ENCODE data around the gene TCF7L2.

The TCF7L2 gene

GRCh38 chr10:112966194-112966855 lies 16.3 kb downstream of the TCF7L2 start:
- DNase-seq (no peak), ATAC-seq (no peak)

DNA sequence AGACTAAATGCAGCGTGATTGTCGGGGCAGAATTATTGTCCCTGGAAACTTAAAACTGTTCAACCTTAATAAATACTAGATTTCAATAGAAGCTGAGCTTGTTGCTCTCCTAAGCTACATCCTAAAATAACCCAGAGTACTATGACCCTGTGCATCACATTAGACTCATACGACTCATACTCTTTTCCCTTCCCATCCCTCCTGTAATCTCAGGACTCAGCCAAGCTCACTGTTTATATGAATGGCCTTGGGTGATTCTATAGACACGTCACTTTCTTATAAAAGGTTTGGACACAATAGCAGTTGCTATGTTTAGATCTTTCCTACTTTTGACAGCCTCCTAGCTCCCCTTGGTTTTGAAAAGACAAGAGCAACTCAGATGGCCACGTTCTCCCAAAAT lies 17.2 kb downstream of the TCF7L2 start:
- ATAC-seq (no peak), DNase-seq (no peak)

DNA sequence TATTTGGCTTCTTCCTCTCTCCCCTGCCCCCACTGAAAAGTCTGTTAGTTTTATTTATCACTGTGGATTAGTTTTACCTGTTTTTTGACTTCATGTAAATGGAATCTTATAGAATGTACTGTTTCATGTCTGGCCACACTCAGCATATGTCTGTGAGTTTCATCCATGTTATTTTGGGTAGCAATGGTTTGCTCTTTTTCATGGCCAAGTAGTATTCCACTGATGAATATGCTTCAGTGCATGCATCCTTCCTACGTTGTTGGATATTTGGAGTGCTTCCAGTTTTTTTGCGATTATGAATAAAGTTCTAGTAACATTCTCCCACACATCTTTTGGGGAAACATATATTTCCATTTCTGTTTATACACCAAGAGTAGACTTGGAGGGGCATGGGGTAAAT lies 19.1 kb downstream of the TCF7L2 start:
- no peak for ATAC-seq

GRCh38 chr10:112969542-112969941 lies 19.5 kb downstream of the TCF7L2 start:
- no peak for DNase-seq
- ATAC-seq: no peak

More for the DNA sequence above, 19.1 kb downstream of the TCF7L2 start:
- DNase-seq: no peak

GRCh38 chr10:112970021-112970420 lies 20.0 kb downstream of the TCF7L2 start:
- ATAC-seq: no peak
- DNase-seq: no peak

- DNase-seq: no peak
- no peak for ATAC-seq
These were observed 22.6 kb downstream of the TCF7L2 start for GRCh38 chr10:112972606-112973005.

GRCh38 chr10:112973046-112973445 lies 23.0 kb downstream of the TCF7L2 start:
- DNase-seq (no peak), ATAC-seq (no peak)

DNA sequence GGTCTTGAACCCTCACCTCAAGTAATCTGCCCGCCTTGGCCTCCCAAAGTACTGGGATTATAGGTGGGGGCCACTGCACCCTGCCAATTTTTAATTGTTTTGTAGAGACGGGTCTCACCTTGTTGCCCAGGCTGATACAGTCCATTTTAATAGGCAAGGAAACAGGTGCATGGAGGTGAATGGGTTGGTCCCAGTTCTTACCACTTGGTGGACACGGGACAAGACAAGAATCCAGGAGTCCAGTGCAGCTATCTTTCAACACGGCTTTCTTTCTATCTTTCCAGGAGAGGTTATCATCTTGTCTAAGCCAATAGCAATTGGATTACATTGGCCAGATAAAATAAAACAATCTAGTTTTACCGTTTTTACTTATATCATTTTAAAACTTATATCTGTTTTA lies 23.8 kb downstream of the TCF7L2 start:
- ATAC-seq (no peak), DNase-seq (no peak)

DNA sequence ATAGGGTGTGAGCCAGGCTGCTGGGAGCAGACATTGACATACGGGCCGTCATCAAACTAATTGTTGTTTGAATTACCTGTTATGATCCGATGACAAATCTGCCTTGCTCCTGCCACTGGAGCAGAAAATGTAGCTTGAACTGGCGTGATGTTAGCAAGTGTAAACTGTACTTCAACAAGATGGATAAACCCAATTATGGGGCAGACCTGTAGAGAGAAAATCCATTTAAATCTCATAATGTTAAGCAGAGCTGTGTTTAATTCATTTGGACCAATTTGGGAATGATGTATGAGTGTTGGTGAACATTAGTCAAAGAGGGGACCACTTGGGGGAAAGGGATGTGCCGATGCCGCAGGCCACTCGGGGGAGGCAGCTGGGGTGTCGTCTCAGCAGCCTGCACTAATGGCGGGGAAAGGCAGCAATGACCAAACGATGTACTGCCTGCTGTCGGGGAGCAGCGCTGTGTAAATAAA lies 27.4 kb downstream of the TCF7L2 start:
- no peak for ATAC-seq
- no peak for DNase-seq

GRCh38 chr10:112979927-112980326 lies 29.9 kb downstream of the TCF7L2 start:
- ATAC-seq (no peak), DNase-seq (no peak)

- DNase-seq (no peak), ATAC-seq (no peak)
These were observed 30.9 kb downstream of the TCF7L2 start for GRCh38 chr10:112980937-112981336.

DNA sequence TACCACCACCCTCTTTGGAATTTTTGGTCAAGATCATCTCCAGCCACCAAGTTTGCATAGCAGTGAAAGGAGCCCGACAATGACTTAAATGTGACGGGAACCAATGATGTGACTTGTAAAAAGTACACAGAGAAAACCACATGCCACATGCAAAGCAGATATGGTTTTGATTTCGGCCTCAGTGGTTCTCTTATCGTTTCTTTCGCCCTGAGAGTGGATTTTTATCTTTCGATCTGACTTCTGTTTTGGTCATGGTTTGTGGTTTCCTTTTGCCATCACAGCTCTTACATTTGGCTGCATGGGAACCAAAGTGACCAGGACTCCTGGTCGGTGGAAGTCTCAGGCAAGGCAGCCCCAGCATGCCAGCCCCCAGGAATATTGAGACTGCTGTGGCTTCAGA lies 31.5 kb downstream of the TCF7L2 start:
- ATAC-seq (peak; percentile 70), DNase-seq (peak; percentile 56)

- DNase-seq (no peak), ATAC-seq (no peak)
These were observed 33.5 kb downstream of the TCF7L2 start for GRCh38 chr10:112983444-112984056.

- ATAC-seq (no peak), DNase-seq (no peak)
These were observed 34.7 kb downstream of the TCF7L2 start for GRCh38 chr10:112984756-112985155.

DNA sequence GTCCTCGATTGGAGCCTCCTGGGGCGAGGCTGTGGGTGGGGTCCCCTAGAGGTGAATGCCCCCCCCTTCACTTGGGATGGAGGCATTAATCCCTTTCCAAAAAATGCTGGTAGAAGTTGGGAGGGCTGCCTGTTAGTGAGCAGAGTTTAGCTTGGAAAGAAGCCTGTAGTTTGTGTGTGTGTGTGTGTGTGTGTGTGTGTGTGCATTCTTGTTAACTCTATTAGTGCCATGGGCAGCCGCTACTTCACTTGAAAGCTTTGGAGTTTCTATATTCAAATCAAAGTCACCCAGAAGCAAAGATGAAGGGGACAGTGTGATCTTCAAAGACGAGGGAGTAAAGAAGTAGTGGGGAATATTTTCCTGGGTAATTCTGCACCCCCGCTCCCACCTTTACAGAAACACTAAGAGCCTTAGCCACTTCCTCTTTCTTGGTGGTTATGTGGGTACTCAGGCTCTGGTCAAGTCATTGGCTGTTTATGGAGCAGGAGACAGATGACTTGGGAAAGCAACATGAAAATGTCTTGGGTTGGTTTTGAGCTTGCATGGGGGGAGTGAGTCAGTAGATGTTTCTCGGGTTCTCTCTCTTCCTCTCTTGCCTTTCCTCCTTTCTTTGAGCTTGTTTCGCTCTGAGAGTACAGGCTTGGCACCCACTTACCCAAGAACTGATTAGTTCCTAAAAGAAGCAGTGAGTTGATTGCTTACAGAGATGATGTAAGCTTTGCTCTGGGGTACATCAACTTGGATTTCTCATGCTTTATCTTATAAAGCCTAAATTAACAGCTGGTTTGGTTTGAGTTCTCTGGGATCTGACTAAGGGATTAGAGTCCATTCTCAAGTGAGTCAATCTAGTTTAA lies 35.9 kb downstream of the TCF7L2 start:
- ATAC-seq: peak; percentile 85
- DNase-seq: peak; percentile 21

DNA sequence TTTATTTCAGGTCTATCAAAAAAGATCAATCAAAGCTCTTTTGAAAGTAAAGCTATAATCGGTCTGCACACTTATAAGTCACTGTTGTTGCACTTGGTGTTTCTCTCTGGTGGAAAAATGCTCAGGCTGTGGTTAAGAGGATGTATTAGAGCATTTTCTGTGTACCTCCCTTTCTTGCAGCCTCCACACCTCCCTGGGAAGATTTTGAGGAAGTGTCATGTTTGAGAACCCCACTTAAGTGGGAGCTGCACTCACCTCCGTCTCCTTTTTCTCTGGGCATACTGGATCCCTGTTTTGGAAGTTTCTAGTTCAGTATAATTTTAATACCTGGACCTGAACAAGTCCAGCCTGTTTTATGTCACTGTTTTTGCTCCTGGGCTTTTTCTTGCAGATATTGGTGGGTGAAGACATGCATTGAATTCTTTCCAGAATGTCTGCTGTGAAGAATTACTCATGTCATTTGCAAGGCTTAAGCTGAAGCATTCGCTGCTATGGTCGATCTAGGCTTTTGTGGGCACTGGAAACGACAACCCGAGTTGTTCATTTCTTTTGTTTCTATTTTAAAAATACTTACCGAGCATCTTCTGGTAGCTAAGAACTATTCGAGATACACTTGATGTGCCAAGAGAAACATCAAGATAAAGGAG lies 36.6 kb downstream of the TCF7L2 start:
- DNase-seq: no peak
- ATAC-seq: no peak

DNA sequence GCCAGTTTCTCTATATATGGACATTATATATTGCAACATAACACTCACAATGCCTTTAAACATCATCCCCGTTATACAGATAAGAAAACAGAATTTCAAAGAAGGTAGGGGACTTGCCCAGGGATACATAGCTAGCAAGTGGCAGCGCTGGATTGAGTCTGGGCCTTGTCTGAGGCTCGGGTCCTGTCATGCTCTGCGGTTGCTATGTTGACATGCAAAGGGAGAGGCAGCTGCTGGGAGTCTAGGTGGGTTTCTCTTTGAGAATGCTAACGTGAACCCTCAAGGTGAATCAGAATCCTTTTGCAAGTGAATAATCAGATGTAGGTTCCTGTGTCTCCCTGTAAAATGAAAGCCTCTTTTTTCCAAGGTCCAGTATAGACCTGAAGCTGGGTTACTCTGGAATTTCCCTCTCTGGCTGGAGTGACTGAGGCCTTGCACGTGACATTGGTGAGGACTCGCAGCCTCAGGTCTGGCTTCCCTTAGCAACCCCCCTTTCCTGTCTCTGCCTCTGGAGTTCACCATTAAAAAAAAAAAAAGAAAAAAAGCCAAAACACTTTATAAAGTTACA lies 38.9 kb downstream of the TCF7L2 start:
- no peak for ATAC-seq
- no peak for DNase-seq

DNA sequence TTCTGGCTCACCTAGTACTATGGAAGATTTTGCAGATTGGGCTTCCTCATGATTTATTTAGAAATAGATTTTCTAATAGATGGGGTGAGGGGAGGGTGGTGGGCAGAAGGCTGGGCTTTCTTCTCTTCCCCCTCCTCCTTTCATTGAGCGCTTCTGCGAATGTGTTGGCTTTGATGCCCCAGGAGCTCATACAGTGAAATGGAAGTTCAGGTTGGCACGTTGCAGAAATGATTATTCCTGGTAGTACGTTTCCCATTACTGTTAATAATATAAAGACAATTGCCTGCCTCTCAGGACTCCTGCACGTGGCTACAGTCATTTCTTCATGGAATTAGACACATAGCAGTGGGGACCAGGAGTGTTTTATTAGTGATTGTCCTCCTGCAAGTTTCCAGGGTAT lies 39.8 kb downstream of the TCF7L2 start:
- ATAC-seq (no peak), DNase-seq (no peak)

- ATAC-seq (no peak), DNase-seq (no peak)
These were observed 40.2 kb downstream of the TCF7L2 start for GRCh38 chr10:112990271-112990670.

- no peak for DNase-seq
- no peak for ATAC-seq
These were observed 41.9 kb downstream of the TCF7L2 start for GRCh38 chr10:112991888-112992491.

DNA sequence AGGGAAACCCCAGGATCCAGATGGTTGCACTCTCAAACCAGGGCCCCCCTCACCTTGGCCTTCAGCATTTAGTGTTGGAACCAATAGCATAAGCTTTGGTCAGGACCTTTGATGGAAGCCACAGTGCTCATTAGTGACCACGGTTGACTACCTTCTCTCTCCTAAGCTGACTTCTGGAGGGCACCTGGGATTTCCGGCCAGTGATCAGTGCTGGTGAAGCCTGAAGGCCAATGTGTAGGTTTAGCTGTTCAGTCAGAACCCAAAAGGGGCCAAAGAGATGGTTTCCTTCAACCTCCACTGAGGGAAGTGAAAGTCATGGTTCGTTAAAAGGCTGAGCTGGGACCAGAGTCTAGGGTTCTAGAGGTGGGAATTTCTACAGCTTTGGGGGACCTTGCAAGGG lies 46.4 kb downstream of the TCF7L2 start:
- DNase-seq (no peak), ATAC-seq (no peak)

- ATAC-seq (no peak), DNase-seq (no peak)
These were observed 49.1 kb downstream of the TCF7L2 start for GRCh38 chr10:112999102-112999501.

Measured in stimulated activated naive CD8-positive, alpha-beta T cell treated with anti-CD3 and anti-CD28 coated beads, Interleukin-15, Interleukin-2, amounts not matched to agents 100 U/mL and 50 U/mL, for 24 hours (primary cell).